CD4-positive, alpha-beta T cell (primary cell): Measurements from ENCODE around the gene CDH12. TPM values are rescaled to one million over a fixed set of nuclear protein-coding genes. Genes with fewer than 3 reads are reported as not detected.

Experiments
- ATAC-seq: fragments of 200-7000 bp; cut with Tn5 transposase; one replicate; pipeline ENCODE4 v1.10.0; 2022; ENCODE audit warnings: mild to moderate bottlenecking; ENCODE audit not compliant: poor library complexity
- CTCF ChIA-PET: fragments of 350-600 bp; sonication (Branson Sonifier 250); formaldehyde crosslinking; loops from one replicate; lab custom pipeline; 2021; ENCODE audit warnings: antibody characterized with exemption, inconsistent platforms; lab: Charles Lee
- POLR2A ChIA-PET: fragments of 350-600 bp; sonication (Branson Sonifier 250); formaldehyde crosslinking; loops from one replicate; lab custom pipeline; 2021; ENCODE audit warnings: antibody characterized with exemption, inconsistent platforms; lab: Charles Lee
- DNase-seq, 14 experiments: peaks; one replicate each; pipeline ENCODE4 v3.0.0-alpha.2; 2013 to 2020; ENCODE audit warnings: mixed read lengths in 2 of 14
- H3K27ac ChIP-seq, 2 donors: one replicate each; pipeline versions ENCODE4 v1.5.1 to v1.7.0; 2013; ENCODE audit warnings: low read length in 2 of 2, low read depth in 1 of 2, mild to moderate bottlenecking in 1 of 2
- H3K27me3 ChIP-seq, 2 experiments: 1 replicate in 1 of 2; 2 replicates in 1 of 2; pipeline versions ENCODE4 v1.6.1 to v1.7.0; 2013; ENCODE audit warnings: low read length in 2 of 2, control low read depth in 1 of 2, mild to moderate bottlenecking in 1 of 2, moderate library complexity in 1 of 2; ENCODE audit not compliant: insufficient read depth in 2 of 2, control insufficient read depth in 1 of 2
- H3K36me3 ChIP-seq: one replicate; pipeline ENCODE4 v1.6.1; 2013; ENCODE audit warnings: low read length, control low read depth; ENCODE audit not compliant: insufficient read depth
- H3K4me1 ChIP-seq: one replicate; pipeline ENCODE4 v1.6.1; 2013; ENCODE audit warnings: low read length, control low read depth; ENCODE audit not compliant: insufficient read depth
- H3K4me3 ChIP-seq: one replicate; pipeline ENCODE4 v1.5.1; 2013; ENCODE audit warnings: mild to moderate bottlenecking, low read length, moderate library complexity
- H3K9me3 ChIP-seq, 2 experiments: 1 replicate in 1 of 2; 2 replicates in 1 of 2; pipeline versions ENCODE4 v1.6.1 to v1.7.0; 2013; ENCODE audit warnings: low read length in 2 of 2, mild to moderate bottlenecking in 2 of 2, control low read depth in 1 of 2, moderate library complexity in 1 of 2; ENCODE audit not compliant: control insufficient read depth in 1 of 2, insufficient read depth in 1 of 2
- H3K27ac Mint-ChIP-seq: one replicate; pipeline ENCODE4 v1.8.0; 2020; ENCODE audit warnings: mixed read lengths
- H3K27me3 Mint-ChIP-seq: one replicate; pipeline ENCODE4 v1.8.0; 2021; ENCODE audit warnings: mixed read lengths
- H3K36me3 Mint-ChIP-seq: one replicate; pipeline ENCODE4 v1.8.0; 2021; ENCODE audit warnings: low read depth, mixed read lengths
- H3K4me1 Mint-ChIP-seq: one replicate; pipeline ENCODE4 v1.8.0; 2021; ENCODE audit warnings: low read depth, mixed read lengths
- H3K4me3 Mint-ChIP-seq: one replicate; pipeline ENCODE4 v1.8.0; 2020; ENCODE audit warnings: mild to moderate bottlenecking, mixed read lengths
- H3K9me3 Mint-ChIP-seq: one replicate; pipeline ENCODE4 v1.8.0; 2020; ENCODE audit warnings: mixed read lengths
- intact Hi-C, 2 experiments: fragments of 100-400 bp; cut with DNase I in 1 of 2; cut with micrococcal nuclease in 1 of 2; formaldehyde crosslinking; loops; one replicate each; pipeline versions ENCODE4 v1.15.1 to v1.9.0; 2023 to 2025; cut with DNase I, micrococcal nuclease
- total RNA-seq, 174 experiments: library from RNA in 2 of 174; stranded (reverse) in 2 of 174; gene quantifications; one replicate each; pipeline ENCODE4 v1.2.3 and lab custom pipeline; 2021 to 2026
- TF ChIP-seq, protein P1 (sequence below): fragments of 200-600 bp; IDR thresholded peaks from one replicate; pipeline ENCODE4 v1.8.0; 2022; ENCODE audit warnings: antibody characterized with exemption, mild to moderate bottlenecking

The CDH12 gene
- total RNA-seq, 2 experiments from 2014 or later, result not detected

DNA sequence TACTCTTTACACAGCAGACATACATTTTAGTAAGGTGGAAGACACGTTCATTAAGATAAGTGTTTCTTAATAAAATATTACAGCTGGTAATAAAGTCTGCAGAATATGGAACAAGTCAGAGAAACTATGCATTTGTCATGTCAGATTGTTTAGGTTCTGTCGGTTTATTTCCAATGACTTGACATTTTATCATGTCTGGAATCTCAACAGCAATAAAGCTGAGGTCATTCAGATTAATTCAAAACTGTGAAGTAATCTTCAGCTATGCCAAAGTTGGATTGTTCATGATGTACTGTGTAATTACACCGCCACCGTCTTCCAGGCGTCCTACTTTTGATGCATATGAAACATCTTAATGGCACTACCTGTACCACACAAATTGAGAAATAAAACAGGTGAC is 1032.6 kb downstream of the CDH12 start:
- no peaks in the 10 kb centered on the region for H3K36me3 Mint-ChIP-seq
- Histone ChIP-seq H3K27me3 (no peaks in the 10 kb centered on the region), H3K27ac (no peak overlapping the region), H3K4me3 (no peak overlapping the region), H3K9me3 (peaks cover 0 to 3% of the 10 kb centered on the region in 2 experiments), H3K36me3 (no peaks in the 10 kb centered on the region), H3K4me1 (no peaks in the 10 kb centered on the region)
- H3K27ac Mint-ChIP-seq, result no peak overlapping the region
- ATAC-seq (no peak), DNase-seq (no peak)
- H3K27me3 Mint-ChIP-seq, result no peaks in the 10 kb centered on the region
- intact Hi-C loops, result no loop called here
- ChIA-PET POLR2A (no interaction called here), CTCF (no interaction called here)
- peaks cover 5% of the 10 kb centered on the region for H3K9me3 Mint-ChIP-seq
- TF ChIP-seq, protein P1, sequence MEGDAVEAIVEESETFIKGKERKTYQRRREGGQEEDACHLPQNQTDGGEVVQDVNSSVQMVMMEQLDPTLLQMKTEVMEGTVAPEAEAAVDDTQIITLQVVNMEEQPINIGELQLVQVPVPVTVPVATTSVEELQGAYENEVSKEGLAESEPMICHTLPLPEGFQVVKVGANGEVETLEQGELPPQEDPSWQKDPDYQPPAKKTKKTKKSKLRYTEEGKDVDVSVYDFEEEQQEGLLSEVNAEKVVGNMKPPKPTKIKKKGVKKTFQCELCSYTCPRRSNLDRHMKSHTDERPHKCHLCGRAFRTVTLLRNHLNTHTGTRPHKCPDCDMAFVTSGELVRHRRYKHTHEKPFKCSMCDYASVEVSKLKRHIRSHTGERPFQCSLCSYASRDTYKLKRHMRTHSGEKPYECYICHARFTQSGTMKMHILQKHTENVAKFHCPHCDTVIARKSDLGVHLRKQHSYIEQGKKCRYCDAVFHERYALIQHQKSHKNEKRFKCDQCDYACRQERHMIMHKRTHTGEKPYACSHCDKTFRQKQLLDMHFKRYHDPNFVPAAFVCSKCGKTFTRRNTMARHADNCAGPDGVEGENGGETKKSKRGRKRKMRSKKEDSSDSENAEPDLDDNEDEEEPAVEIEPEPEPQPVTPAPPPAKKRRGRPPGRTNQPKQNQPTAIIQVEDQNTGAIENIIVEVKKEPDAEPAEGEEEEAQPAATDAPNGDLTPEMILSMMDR, result no peak
- no peak overlapping the region for H3K4me3 Mint-ChIP-seq
- no peaks in the 10 kb centered on the region for H3K4me1 Mint-ChIP-seq

DNA sequence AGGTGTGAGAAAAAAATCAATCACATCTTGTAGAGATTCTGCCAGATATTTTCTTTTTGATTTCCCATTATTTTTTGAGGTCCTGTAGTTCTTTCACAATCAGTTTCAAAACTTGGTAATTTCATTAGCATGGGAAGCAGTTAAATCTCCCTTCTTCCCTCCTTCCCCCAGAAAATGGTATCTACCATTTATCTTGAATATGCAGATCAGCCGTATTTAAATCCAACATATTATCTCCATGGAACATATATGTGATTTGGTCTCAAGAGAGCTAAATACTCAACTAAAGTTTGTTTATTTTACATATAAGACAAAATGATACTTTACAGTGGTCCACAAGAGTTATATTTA is 1034.8 kb downstream of the CDH12 start:
- H3K9me3 Mint-ChIP-seq, result peaks cover 9% of the 10 kb centered on the region
- DNase-seq, result no peak
- ATAC-seq, result no peak
- Histone ChIP-seq H3K36me3 (no peaks in the 10 kb centered on the region), H3K4me3 (no peak overlapping the region), H3K9me3 (no peaks in the 10 kb centered on the region), H3K27ac (no peak overlapping the region), H3K4me1 (no peaks in the 10 kb centered on the region), H3K27me3 (no peaks in the 10 kb centered on the region)
- intact Hi-C loops, result no loop called here
- H3K4me3 Mint-ChIP-seq, result no peak overlapping the region
- H3K4me1 Mint-ChIP-seq, result no peaks in the 10 kb centered on the region
- no peaks in the 10 kb centered on the region for H3K27me3 Mint-ChIP-seq
- H3K36me3 Mint-ChIP-seq, result no peaks in the 10 kb centered on the region
- H3K27ac Mint-ChIP-seq, result no peak overlapping the region
- ChIA-PET CTCF (no interaction called here), POLR2A (no interaction called here)
- TF ChIP-seq, protein P1, result no peak

DNA sequence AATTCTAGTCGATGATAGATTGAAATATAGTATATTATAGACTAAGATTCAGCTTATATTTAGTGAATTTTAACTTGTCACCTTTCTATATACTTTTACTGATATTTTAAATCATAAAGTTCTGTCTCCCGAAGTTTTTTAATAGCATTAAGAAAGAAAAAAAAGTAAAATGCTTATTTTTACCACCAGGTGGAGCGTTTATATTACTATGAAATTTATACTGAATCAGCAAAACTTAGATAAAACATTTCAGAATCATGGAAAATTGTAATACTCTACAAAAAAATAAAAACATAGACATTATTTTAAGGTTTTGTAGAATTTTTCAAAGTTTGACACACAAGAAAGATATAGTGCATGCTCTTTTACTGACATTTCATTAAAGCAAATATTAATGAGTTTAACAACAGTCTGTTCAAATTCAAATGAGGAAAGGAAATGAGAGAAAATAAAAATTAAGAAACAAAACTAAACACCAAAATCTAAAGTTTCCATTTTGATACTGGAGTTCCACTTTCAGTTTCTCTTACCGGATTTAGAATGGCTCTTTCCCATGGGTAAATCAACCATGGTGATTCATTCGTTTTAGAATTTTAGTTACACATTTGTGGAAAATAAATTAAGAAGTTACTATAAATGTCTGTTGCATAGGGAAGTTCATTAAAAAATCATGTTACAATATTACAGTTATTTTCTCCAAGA is 1035.3 kb downstream of the CDH12 start:
- DNase-seq (no peak), ATAC-seq (no peak)
- H3K4me1 Mint-ChIP-seq, result no peaks in the 10 kb centered on the region
- no peaks in the 10 kb centered on the region for H3K27me3 Mint-ChIP-seq
- POLR2A ChIA-PET, result no interaction called here
- intact Hi-C loops, result no loop called here
- no peaks in the 10 kb centered on the region for H3K36me3 ChIP-seq
- H3K4me1 ChIP-seq, result no peaks in the 10 kb centered on the region
- CTCF ChIA-PET, result no interaction called here
- no peak overlapping the region for H3K4me3 Mint-ChIP-seq
- H3K9me3 ChIP-seq, result no peaks in the 10 kb centered on the region
- H3K27ac ChIP-seq, result no peak overlapping the region
- TF ChIP-seq, protein P1, result no peak
- peaks cover 9% of the 10 kb centered on the region for H3K9me3 Mint-ChIP-seq
- no peaks in the 10 kb centered on the region for H3K27me3 ChIP-seq
- H3K4me3 ChIP-seq, result no peak overlapping the region
- no peak overlapping the region for H3K27ac Mint-ChIP-seq
- no peaks in the 10 kb centered on the region for H3K36me3 Mint-ChIP-seq
